HFF-Myc (cell line): ENCODE data around the gene TMBIM1.

Experiments used
- DNase-seq: peaks from one replicate; pipeline ENCODE4 v3.0.0-alpha.2; 2011; ENCODE audit warnings: low read depth; ENCODE audit errors: extremely low read depth
- H3K4me3 ChIP-seq: replicated peaks from 2 replicates; pipeline ENCODE4 v1.5.1; 2011; ENCODE audit warnings: low read depth, mild to moderate bottlenecking, control low read depth, low read length
- CTCF ChIP-seq: IDR thresholded peaks from 2 replicates; pipeline ENCODE4 v1.5.1; 2012; ENCODE audit warnings: mild to moderate bottlenecking, low read depth, low read length, control low read depth; ENCODE audit errors: missing control alignments

Gene TMBIM1

GRCh38 chr2:218331745-218332144 is 39.4 kb upstream of the TMBIM1 start:
- H3K4me3 ChIP-seq, result no peak overlapping the region
- no peak for DNase-seq
- TF ChIP-seq CTCF, result no peak

GRCh38 chr2:218329826-218330593 is 37.7 kb upstream of the TMBIM1 start:
- no peak for DNase-seq
- TF ChIP-seq CTCF, result no peak
- no peak overlapping the region for H3K4me3 ChIP-seq

GRCh38 chr2:218329027-218329825 is 36.9 kb upstream of the TMBIM1 start:
- no peak overlapping the region for H3K4me3 ChIP-seq
- no peak for DNase-seq
- no peak for TF ChIP-seq CTCF

- TF ChIP-seq CTCF, result no peak
- no peak overlapping the region for H3K4me3 ChIP-seq
- no peak for DNase-seq
These were observed 36.0 kb upstream of the TMBIM1 start for GRCh38 chr2:218328294-218328693.

GRCh38 chr2:218327451-218328210 is 35.3 kb upstream of the TMBIM1 start:
- no peak for DNase-seq
- no peak for TF ChIP-seq CTCF
- H3K4me3 ChIP-seq, result no peak overlapping the region

- H3K4me3 ChIP-seq, result no peak overlapping the region
- no peak for TF ChIP-seq CTCF
- no peak for DNase-seq
These were observed 34.0 kb upstream of the TMBIM1 start for GRCh38 chr2:218326315-218326714.
